Activated B cell treated with CpG ODN at 0.5 μM for 24 hours (primary cell): Measurements from ENCODE around the gene RELB. TPM values are rescaled to one million over a fixed set of nuclear protein-coding genes. Genes with fewer than 3 reads are reported as not detected.

Source experiments
- ATAC-seq: fragments of 200-7000 bp; cut with Tn5 transposase; one replicate; pipeline ENCODE4 v1.10.0; 2021; ENCODE audit warnings: low read depth, mild to moderate bottlenecking, moderate library complexity
- CTCF ChIA-PET: fragments of 350-600 bp; sonication (Branson Sonifier 250); formaldehyde crosslinking; loops from one replicate; lab custom pipeline; 2021; ENCODE audit warnings: antibody characterized with exemption; lab: Charles Lee
- POLR2A ChIA-PET: fragments of 350-600 bp; sonication (Branson Sonifier 250); formaldehyde crosslinking; loops from one replicate; lab custom pipeline; 2021; ENCODE audit warnings: antibody characterized with exemption; lab: Charles Lee
- DNase-seq: peaks from one replicate; pipeline ENCODE4 v3.0.0; 2022
- H3K27ac Mint-ChIP-seq: one replicate; pipeline ENCODE4 v1.8.0; 2020; ENCODE audit warnings: mixed read lengths
- H3K27me3 Mint-ChIP-seq: one replicate; pipeline ENCODE4 v1.8.0; 2021; ENCODE audit warnings: mixed read lengths
- H3K36me3 Mint-ChIP-seq: one replicate; pipeline ENCODE4 v1.8.0; 2021; ENCODE audit warnings: low read depth, mixed read lengths
- H3K4me1 Mint-ChIP-seq: one replicate; pipeline ENCODE4 v1.8.0; 2021; ENCODE audit warnings: mixed read lengths
- H3K4me3 Mint-ChIP-seq: one replicate; pipeline ENCODE4 v1.8.0; 2020; ENCODE audit warnings: mild to moderate bottlenecking, mixed read lengths
- H3K9me3 Mint-ChIP-seq: one replicate; pipeline ENCODE4 v1.8.0; 2020; ENCODE audit warnings: mixed read lengths
- intact Hi-C: fragments of 100-400 bp; cut with micrococcal nuclease; formaldehyde crosslinking; loops from one replicate; pipeline ENCODE4 v1.15.1; 2024
- total RNA-seq: library from RNA; stranded (reverse); gene quantifications from 2 replicates; pipeline ENCODE4 v1.2.3, GENCODE V29; 2022
- TF ChIP-seq, protein P1 (sequence below): fragments of 200-600 bp; IDR thresholded peaks from one replicate; pipeline ENCODE4 v1.8.0; 2022; ENCODE audit warnings: antibody characterized with exemption, mild to moderate bottlenecking

RELB gene
- total RNA-seq, 1 donor from 2014 or later: 135 TPM

DNA sequence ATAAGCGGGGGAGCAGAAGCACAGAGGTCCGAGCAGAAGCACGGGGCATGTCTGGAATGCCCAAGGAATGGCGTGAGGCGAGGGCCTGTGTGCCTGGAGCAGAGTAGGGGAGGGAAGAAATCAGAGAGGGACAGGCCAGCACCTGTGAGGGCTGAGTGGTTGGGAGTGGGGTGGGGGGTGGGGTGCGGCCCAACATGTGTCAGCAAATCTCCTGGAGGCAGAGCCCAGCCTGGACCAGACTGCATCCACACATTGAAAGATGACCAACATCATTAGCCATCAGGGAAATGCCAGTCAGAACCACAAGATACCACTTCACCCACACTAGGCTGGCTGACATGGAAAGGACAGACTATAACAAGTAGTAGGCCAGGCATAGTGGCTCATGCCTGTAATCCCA, 48.8 kb downstream of the RELB start:
- Mint-ChIP-seq H3K27me3 (no peaks in the 10 kb centered on the region), H3K4me3 (no peak overlapping the region), H3K27ac (peak overlapping the region; percentile 87), H3K36me3 (peaks cover 53% of the 10 kb centered on the region), H3K4me1 (peaks cover 89% of the 10 kb centered on the region), H3K9me3 (no peaks in the 10 kb centered on the region)
- ChIA-PET POLR2A (interaction anchor here (1.1 to 3.2 kb wide), 2 partner anchors 10 to 11 kb away, joined by 4 to 36 read pairs; partner anchors contain the start of gene CLASRP), CTCF (interaction anchor here (0.7 to 2.1 kb wide), 4 partner anchors 10 to 61 kb away, joined by 3 to 7 read pairs (median 5); no protein-coding TSS in a partner anchor)
- TF ChIP-seq, protein P1, sequence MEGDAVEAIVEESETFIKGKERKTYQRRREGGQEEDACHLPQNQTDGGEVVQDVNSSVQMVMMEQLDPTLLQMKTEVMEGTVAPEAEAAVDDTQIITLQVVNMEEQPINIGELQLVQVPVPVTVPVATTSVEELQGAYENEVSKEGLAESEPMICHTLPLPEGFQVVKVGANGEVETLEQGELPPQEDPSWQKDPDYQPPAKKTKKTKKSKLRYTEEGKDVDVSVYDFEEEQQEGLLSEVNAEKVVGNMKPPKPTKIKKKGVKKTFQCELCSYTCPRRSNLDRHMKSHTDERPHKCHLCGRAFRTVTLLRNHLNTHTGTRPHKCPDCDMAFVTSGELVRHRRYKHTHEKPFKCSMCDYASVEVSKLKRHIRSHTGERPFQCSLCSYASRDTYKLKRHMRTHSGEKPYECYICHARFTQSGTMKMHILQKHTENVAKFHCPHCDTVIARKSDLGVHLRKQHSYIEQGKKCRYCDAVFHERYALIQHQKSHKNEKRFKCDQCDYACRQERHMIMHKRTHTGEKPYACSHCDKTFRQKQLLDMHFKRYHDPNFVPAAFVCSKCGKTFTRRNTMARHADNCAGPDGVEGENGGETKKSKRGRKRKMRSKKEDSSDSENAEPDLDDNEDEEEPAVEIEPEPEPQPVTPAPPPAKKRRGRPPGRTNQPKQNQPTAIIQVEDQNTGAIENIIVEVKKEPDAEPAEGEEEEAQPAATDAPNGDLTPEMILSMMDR: no peak
- ATAC-seq (no peak), DNase-seq (no peak)
- intact Hi-C loops: no loop called here

DNA sequence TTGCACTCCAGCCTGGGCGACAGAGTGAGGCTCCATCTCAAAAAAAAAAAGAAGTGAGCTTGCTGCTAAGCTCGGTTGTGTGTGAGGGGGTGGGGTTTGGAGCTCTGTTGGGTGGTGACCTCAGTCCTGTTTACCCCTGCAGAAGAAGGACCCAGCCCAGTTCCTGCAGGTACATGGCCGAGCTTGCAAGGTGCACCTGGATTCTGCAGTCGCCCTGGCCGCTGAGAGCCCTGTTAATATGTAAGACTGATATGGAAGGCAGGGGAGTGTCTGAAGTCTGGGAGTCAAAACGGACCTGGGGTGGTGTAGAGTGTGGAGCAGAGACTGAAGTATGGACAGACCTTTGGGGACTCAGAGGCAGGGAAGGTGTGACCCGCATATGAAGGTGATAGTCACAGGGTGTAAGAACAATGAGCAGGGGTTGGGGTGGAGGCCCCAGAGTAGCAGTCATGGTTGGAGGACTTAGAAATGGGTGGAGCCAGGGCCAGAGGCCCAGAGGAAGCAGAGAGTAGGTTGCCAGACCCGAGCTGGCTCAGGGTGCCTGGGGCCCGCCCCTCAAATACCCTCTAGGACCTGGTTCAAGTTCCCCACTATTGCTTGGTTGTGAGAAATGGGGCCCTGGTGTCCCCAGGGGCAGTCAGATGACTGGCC, 50.8 kb downstream of the RELB start:
- H3K27ac Mint-ChIP-seq: peak overlapping the region; percentile 87
- peak; percentile 87 for ATAC-seq
- CTCF ChIA-PET: interaction anchor here (1.0 to 1.8 kb wide), 5 partner anchors 7 to 63 kb away, joined by 4 to 6 read pairs (median 6); partner anchors contain the start of gene CLASRP
- peak overlapping the region; percentile 74 for H3K4me3 Mint-ChIP-seq
- peaks cover 56% of the 10 kb centered on the region for H3K36me3 Mint-ChIP-seq
- H3K27me3 Mint-ChIP-seq: no peaks in the 10 kb centered on the region
- peaks cover 82% of the 10 kb centered on the region for H3K4me1 Mint-ChIP-seq
- TF ChIP-seq, protein P1: no peak
- H3K9me3 Mint-ChIP-seq: no peaks in the 10 kb centered on the region
- POLR2A ChIA-PET: interaction anchor here (0.5 to 3.2 kb wide), 14 partner anchors 8 to 147 kb away, joined by 3 to 36 read pairs (median 4); partner anchors contain the start of genes APOE, BLOC1S3, CLASRP and CLPTM1
- intact Hi-C loops: loop anchor here (2.0 kb wide), 1 partner anchor 13 kb away; the partner anchor contains the start of gene CLASRP
- DNase-seq: peak; percentile 24

DNA sequence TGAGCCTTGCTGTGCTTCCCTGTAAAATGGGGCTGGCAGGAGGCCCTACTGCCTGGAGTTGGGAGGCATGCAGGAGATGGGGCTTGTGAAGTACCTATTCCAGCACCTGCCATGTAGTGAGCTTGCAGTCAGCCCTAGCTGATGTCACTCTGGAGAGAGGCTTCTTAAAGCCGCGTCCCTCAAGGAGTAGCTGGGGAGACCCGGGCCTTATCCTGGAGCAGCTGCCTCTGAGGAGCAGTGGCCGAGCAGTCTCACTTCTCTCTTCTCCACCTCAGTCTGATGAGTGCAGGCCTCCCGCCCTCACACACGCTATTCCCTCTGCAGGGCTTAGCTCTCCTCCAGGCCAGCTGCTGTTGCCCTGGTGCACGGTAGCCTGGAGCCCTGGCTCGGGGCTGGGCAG, 55.6 kb downstream of the RELB start:
- no peaks in the 10 kb centered on the region for H3K27me3 Mint-ChIP-seq
- peaks cover 91% of the 10 kb centered on the region for H3K36me3 Mint-ChIP-seq
- peak overlapping the region; percentile 63 for H3K27ac Mint-ChIP-seq
- TF ChIP-seq, protein P1: no peak
- H3K4me1 Mint-ChIP-seq: peaks cover 57% of the 10 kb centered on the region
- ATAC-seq (no peak), DNase-seq (no peak)
- POLR2A ChIA-PET: interaction anchor here (0.6 to 1.5 kb wide), 6 partner anchors 10 to 68 kb away, joined by 3 to 6 read pairs (median 4); partner anchors contain the start of gene CLASRP
- CTCF ChIA-PET: interaction anchor here (0.9 to 2.3 kb wide), 3 partner anchors 40 to 154 kb away, joined by 3 to 12 read pairs (median 3); no protein-coding TSS in a partner anchor
- no peak overlapping the region for H3K4me3 Mint-ChIP-seq
- intact Hi-C loops: no loop called here
- H3K9me3 Mint-ChIP-seq: no peaks in the 10 kb centered on the region

DNA sequence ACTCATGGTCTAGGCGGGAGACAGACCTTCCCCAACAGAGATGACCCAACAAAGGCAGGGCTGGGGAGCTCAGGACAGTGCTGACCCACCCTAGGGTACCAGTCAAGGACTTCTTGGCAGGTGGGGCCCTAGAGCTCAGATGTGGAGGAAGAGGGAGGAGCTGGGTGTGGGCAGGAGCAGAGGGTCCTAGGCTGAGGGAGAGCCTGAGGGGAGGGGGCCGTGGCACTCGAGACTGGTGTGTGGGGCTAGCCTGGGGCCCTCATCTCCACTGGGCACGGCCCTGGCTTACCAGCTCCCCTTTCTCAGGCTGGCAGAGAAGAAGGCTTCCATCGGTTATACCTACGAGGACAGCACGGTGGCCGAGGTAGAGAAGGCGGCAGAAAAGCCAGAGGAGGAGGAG, 56.2 kb downstream of the RELB start:
- CTCF ChIA-PET: interaction anchor here (0.9 to 2.3 kb wide), 3 partner anchors 40 to 155 kb away, joined by 3 to 12 read pairs (median 3); no protein-coding TSS in a partner anchor
- Mint-ChIP-seq H3K27me3 (no peaks in the 10 kb centered on the region), H3K36me3 (peaks cover 88% of the 10 kb centered on the region), H3K27ac (peak overlapping the region; percentile 63), H3K9me3 (no peaks in the 10 kb centered on the region), H3K4me1 (peaks cover 51% of the 10 kb centered on the region), H3K4me3 (no peak overlapping the region)
- intact Hi-C loops: no loop called here
- POLR2A ChIA-PET: interaction anchor here (1.0 to 1.5 kb wide), 6 partner anchors 10 to 69 kb away, joined by 3 to 6 read pairs (median 4); partner anchors contain the start of gene CLASRP
- DNase-seq (no peak), ATAC-seq (no peak)
- TF ChIP-seq, protein P1: no peak
